GM12872 (cell line): ENCODE measurements around the gene SPTA1.

ENCODE experiments used
- CTCF ChIP-seq: IDR thresholded peaks from 3 replicates; pipeline ENCODE4 v1.5.1; 2011; ENCODE audit warnings: low read depth, mild to moderate bottlenecking, low read length, moderate library complexity; ENCODE audit not compliant: insufficient read depth

The SPTA1 gene

GRCh38 chr1:158686111-158687009 lies at the start of gene SPTA1:
Gene SPTA1 (minus strand): TSS chr1:158686715. CDS start chr1:158686517, 198 bp downstream.
- TF ChIP-seq CTCF: no peak

GRCh38 chr1:158735848-158736247 lies 49.3 kb upstream of the SPTA1 start:
- TF ChIP-seq CTCF: no peak

GRCh38 chr1:158732524-158732923 lies 46.0 kb upstream of the SPTA1 start:
- no peak for TF ChIP-seq CTCF

GRCh38 chr1:158731707-158732106 lies 45.2 kb upstream of the SPTA1 start:
- TF ChIP-seq CTCF: no peak

- no peak for TF ChIP-seq CTCF
Observed at GRCh38 chr1:158730453-158730852, 43.9 kb upstream of the SPTA1 start.

DNA sequence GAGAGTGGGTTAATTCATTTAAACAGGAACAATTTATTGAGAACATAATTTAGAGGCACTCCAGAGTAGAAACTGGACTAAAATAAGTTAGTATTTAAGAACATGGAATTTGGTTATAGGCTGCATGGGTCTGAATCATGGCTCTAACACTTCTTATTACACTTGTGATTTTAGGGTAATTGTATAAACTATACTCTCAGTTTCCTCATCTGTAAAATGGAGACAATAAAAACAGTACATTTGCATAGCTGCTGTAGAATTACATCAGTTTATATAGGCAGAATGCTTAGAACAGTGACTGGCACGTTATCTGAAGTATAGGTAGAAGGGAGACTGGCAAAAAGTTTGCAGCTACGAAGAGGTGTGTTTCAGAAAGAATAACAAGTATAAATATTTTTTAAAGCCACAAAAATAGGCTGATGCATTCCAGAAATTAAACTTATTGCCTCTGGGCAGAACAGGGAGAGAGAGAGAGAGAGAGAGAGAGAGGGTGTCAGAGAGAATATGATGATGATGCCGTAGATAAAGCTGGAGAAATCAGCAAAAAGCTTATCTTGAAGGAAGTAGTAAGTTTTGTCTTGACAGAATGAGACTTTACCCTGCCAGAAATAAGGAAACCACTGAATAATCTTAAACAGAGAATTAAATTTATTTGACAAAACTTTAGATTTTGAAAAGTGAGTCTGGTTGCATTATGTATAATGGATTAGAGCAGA lies 42.2 kb upstream of the SPTA1 start:
- TF ChIP-seq CTCF: no peak

- TF ChIP-seq CTCF: no peak
Observed at GRCh38 chr1:158724442-158724841, 37.9 kb upstream of the SPTA1 start.
